Osteocyte (in vitro differentiated cells): ENCODE data around the gene B4GALT1. TPM values are rescaled to one million over a fixed set of nuclear protein-coding genes. Genes with fewer than 3 reads are reported as not detected.
A peak's percentile ranks its signal among the peaks of the same experiment; 100 is the strongest.

Experiments
- DNase-seq: peaks from one replicate; pipeline ENCODE4 v3.0.0; 2021; ENCODE audit warnings: mixed read lengths; ENCODE audit not compliant: unreplicated experiment; ENCODE audit errors: extremely low spot score
- H3K27ac Mint-ChIP-seq: one replicate; pipeline ENCODE4 v1.8.0; 2021; ENCODE audit warnings: mild to moderate bottlenecking, mixed read lengths; ENCODE audit not compliant: unreplicated experiment
- H3K27me3 Mint-ChIP-seq: one replicate; pipeline ENCODE4 v1.8.0; 2021; ENCODE audit warnings: mixed read lengths; ENCODE audit not compliant: unreplicated experiment
- H3K36me3 Mint-ChIP-seq: one replicate; pipeline ENCODE4 v1.8.0; 2021; ENCODE audit warnings: mixed read lengths; ENCODE audit not compliant: unreplicated experiment
- H3K4me1 Mint-ChIP-seq: one replicate; pipeline ENCODE4 v1.8.0; 2021; ENCODE audit warnings: mixed read lengths; ENCODE audit not compliant: unreplicated experiment
- H3K4me3 Mint-ChIP-seq: one replicate; pipeline ENCODE4 v1.8.0; 2021; ENCODE audit warnings: mild to moderate bottlenecking, moderate library complexity, mixed read lengths; ENCODE audit not compliant: unreplicated experiment
- H3K9me3 Mint-ChIP-seq: one replicate; pipeline ENCODE4 v1.8.0; 2021; ENCODE audit warnings: mixed read lengths; ENCODE audit not compliant: unreplicated experiment
- total RNA-seq: library from RNA; stranded (reverse); gene quantifications from 2 replicates; pipeline ENCODE4 v1.2.1, GENCODE V29; 2021
- TF ChIP-seq, protein P1 (sequence below): fragments of 200-600 bp; sonication (generic); IDR thresholded peaks from 2 replicates; pipeline ENCODE4 v1.5.0; 2021; ENCODE audit warnings: antibody characterized with exemption, mild to moderate bottlenecking, moderate library complexity

The B4GALT1 gene
- total RNA-seq, 1 donor from 2014 or later: 40.9 TPM

DNA sequence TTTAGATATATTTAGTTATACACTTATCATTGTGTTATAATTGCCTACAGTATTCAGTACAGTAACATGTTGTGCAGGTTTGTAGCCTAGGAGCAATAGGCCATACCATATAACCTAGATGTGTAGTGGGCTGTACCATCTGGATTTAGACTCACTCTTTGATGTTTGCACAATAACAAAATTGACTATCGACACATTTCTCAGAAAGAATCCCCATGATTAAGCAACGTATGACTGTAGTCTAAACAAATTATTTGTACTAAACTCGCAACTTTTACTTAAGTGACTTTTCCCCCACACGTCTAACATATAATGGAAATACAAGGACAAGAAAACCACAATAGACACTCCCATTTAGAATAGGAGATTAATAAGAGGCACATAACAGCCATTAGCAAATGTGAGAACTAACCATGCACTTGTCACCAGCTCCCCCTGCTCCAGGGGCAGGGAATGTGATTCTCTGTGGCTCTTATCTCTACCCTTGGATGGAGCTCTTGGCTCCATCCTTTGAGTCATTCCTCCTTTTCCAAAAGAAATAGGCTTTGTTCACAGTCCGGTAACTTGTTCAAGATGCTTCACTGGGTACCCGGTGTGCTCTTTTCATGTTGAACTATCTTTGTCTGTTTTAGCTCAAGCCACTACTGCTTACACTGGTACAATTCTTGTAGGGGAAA is 8.7 kb upstream of the B4GALT1 start:
- no peak overlapping the region for H3K27ac Mint-ChIP-seq
- no peaks in the 10 kb centered on the region for H3K9me3 Mint-ChIP-seq

DNA sequence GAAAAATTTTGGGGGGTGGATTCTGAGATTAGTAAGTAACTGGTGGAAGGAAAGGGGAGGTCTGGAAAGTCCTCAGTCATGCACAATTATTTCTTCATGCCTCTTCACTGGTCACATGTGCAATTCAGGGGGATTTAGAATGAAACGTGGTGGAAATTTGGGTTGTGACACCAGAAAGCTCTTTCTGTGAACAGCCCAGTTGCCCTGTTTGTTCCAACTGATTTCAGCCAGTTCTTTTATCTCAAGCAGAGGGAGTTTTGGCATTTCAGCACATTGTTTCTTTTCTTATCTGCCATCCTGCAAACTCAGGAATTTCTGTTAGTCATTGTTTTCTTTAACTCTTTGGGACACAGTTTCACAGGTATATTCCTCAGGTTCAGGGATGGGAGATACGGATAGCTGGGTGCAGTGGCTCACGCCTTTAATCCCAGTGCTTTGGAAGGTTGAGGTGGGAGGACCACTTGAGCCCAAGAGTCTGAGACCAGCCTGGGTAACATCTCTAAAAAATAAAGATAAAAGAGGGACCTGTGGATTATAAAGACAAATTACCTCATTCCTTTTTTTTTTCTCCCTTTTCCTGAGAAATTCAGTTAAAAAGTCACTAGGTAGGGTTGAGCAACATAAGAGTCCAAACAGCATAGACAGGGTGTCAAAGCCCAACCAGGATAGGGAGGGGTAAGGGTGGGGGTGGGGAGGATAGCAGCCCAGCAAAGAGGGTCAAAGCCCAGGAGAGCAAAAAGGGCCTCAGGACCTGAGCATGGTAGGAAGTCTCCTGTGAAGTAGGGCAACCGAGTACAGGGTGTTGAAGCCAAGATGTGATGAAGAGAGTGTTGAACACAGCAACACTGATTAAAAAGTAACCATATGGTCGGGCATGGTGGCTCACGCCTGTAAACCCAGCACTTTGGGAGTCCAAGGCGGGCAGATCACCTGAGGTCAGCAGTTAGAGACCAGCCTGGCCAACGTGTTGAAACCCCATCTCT is 5.4 kb upstream of the B4GALT1 start:
- no peak for DNase-seq
- H3K27ac Mint-ChIP-seq: no peak overlapping the region
- H3K36me3 Mint-ChIP-seq: no peaks in the 10 kb centered on the region
- no peaks in the 10 kb centered on the region for H3K9me3 Mint-ChIP-seq
- no peaks in the 10 kb centered on the region for H3K27me3 Mint-ChIP-seq
- no peak overlapping the region for H3K4me3 Mint-ChIP-seq
- peaks cover 5% of the 10 kb centered on the region for H3K4me1 Mint-ChIP-seq
- TF ChIP-seq, protein P1, sequence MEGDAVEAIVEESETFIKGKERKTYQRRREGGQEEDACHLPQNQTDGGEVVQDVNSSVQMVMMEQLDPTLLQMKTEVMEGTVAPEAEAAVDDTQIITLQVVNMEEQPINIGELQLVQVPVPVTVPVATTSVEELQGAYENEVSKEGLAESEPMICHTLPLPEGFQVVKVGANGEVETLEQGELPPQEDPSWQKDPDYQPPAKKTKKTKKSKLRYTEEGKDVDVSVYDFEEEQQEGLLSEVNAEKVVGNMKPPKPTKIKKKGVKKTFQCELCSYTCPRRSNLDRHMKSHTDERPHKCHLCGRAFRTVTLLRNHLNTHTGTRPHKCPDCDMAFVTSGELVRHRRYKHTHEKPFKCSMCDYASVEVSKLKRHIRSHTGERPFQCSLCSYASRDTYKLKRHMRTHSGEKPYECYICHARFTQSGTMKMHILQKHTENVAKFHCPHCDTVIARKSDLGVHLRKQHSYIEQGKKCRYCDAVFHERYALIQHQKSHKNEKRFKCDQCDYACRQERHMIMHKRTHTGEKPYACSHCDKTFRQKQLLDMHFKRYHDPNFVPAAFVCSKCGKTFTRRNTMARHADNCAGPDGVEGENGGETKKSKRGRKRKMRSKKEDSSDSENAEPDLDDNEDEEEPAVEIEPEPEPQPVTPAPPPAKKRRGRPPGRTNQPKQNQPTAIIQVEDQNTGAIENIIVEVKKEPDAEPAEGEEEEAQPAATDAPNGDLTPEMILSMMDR: no peak

More for the DNA sequence above, 8.7 kb upstream of the B4GALT1 start:
- DNase-seq: no peak
- H3K4me3 Mint-ChIP-seq: no peak overlapping the region
- peaks cover 11% of the 10 kb centered on the region for H3K4me1 Mint-ChIP-seq
- TF ChIP-seq, protein P1: no peak
- no peaks in the 10 kb centered on the region for H3K27me3 Mint-ChIP-seq
- no peaks in the 10 kb centered on the region for H3K36me3 Mint-ChIP-seq

- Mint-ChIP-seq H3K4me3 (no peak overlapping the region), H3K27ac (no peak overlapping the region), H3K9me3 (no peaks in the 10 kb centered on the region), H3K27me3 (no peaks in the 10 kb centered on the region), H3K36me3 (no peaks in the 10 kb centered on the region), H3K4me1 (peaks cover 12% of the 10 kb centered on the region)
- peak; percentile 36 for DNase-seq
- TF ChIP-seq, protein P1: peak; percentile 47
Observed at GRCh38 chr9:33170464-33171415, 3.6 kb upstream of the B4GALT1 start.

GRCh38 chr9:33168941-33169544 is 1.9 kb upstream of the B4GALT1 start:
- Mint-ChIP-seq H3K4me1 (peaks cover 27% of the 10 kb centered on the region), H3K27me3 (no peaks in the 10 kb centered on the region), H3K9me3 (no peaks in the 10 kb centered on the region), H3K36me3 (no peaks in the 10 kb centered on the region), H3K27ac (no peak overlapping the region), H3K4me3 (peak overlapping the region; percentile 4)
- TF ChIP-seq, protein P1: no peak
- DNase-seq: peak; percentile 19
